H9 (cell line): ENCODE data around the gene AIPL1. TPM values are rescaled to one million over a fixed set of nuclear protein-coding genes. Genes with fewer than 3 reads are reported as not detected.

Source experiments
- DNase-seq: peaks from one replicate; pipeline ENCODE4 v3.0.0-alpha.2; 2017
- H2AFZ ChIP-seq: one replicate; pipeline ENCODE4 v1.6.1; 2013; ENCODE audit warnings: mild to moderate bottlenecking, low read length, control low read depth, moderate library complexity
- H2AK5ac ChIP-seq: 2 replicates; pipeline ENCODE4 v1.6.1; 2013; ENCODE audit warnings: low read length, control low read depth, mixed read lengths; ENCODE audit not compliant: insufficient read length
- H2BK120ac ChIP-seq: one replicate; pipeline ENCODE4 v1.6.1; 2013; ENCODE audit warnings: low read depth, mild to moderate bottlenecking, low read length, control low read depth, inconsistent platforms; ENCODE audit not compliant: poor library complexity, severe bottlenecking
- H2BK12ac ChIP-seq: 2 replicates; pipeline ENCODE4 v1.6.1; 2013; ENCODE audit warnings: low read length, control low read depth, mixed read lengths, low read depth; ENCODE audit not compliant: insufficient read length
- H2BK15ac ChIP-seq: 2 replicates; pipeline ENCODE4 v1.6.1; 2013; ENCODE audit warnings: low read depth, low read length, control low read depth
- H2BK20ac ChIP-seq: one replicate; pipeline ENCODE4 v1.6.1; 2013; ENCODE audit warnings: low read depth, mild to moderate bottlenecking, low read length, control low read depth, inconsistent platforms; ENCODE audit not compliant: poor library complexity, severe bottlenecking
- H2BK5ac ChIP-seq: 2 replicates; pipeline ENCODE4 v1.6.1; 2013; ENCODE audit warnings: low read length, control low read depth, mixed read lengths; ENCODE audit not compliant: insufficient read length
- H3K14ac ChIP-seq: 2 replicates; pipeline ENCODE4 v1.6.1; 2013; ENCODE audit warnings: low read length, control low read depth; ENCODE audit not compliant: insufficient read depth
- H3K18ac ChIP-seq: 2 replicates; pipeline ENCODE4 v1.6.1; 2013; ENCODE audit warnings: low read depth, mild to moderate bottlenecking, mixed read lengths, low read length, control low read depth; ENCODE audit not compliant: insufficient read length
- H3K23ac ChIP-seq: 2 replicates; pipeline ENCODE4 v1.6.1; 2013; ENCODE audit warnings: low read length, control low read depth, mixed read lengths, low read depth; ENCODE audit not compliant: insufficient read length
- H3K23me2 ChIP-seq: 2 replicates; pipeline ENCODE4 v1.6.1; 2013; ENCODE audit warnings: low read depth, mild to moderate bottlenecking, mixed read lengths, low read length, control low read depth; ENCODE audit not compliant: insufficient read length, poor library complexity, severe bottlenecking
- H3K27ac ChIP-seq: 2 replicates; pipeline ENCODE4 v1.5.1; 2013; ENCODE audit warnings: low read length, control low read depth, mixed read lengths, low read depth; ENCODE audit not compliant: insufficient read length
- H3K27me3 ChIP-seq: 2 replicates; pipeline ENCODE4 v1.6.1; 2013; ENCODE audit warnings: low read length, control low read depth, inconsistent platforms; ENCODE audit not compliant: insufficient read depth
- H3K4ac ChIP-seq: 2 replicates; pipeline ENCODE4 v1.6.1; 2013; ENCODE audit warnings: low read depth, mild to moderate bottlenecking, control low read depth, inconsistent platforms, low read length, moderate library complexity
- H3K4me1 ChIP-seq: 2 replicates; pipeline ENCODE4 v1.6.1; 2013; ENCODE audit warnings: low read length, control low read depth, inconsistent platforms; ENCODE audit not compliant: insufficient read depth
- H3K4me2 ChIP-seq: 2 replicates; pipeline ENCODE4 v1.6.1; 2013; ENCODE audit warnings: low read length, control low read depth, mixed read lengths; ENCODE audit not compliant: insufficient read length, insufficient read depth
- H3K56ac ChIP-seq: 2 replicates; pipeline ENCODE4 v1.6.1; 2013; ENCODE audit warnings: low read depth, mild to moderate bottlenecking, mixed read lengths, low read length, control low read depth; ENCODE audit not compliant: insufficient read length
- H3K79me1 ChIP-seq: 2 replicates; pipeline ENCODE4 v1.6.1; 2013; ENCODE audit warnings: low read depth, mild to moderate bottlenecking, moderate library complexity, low read length, control low read depth, inconsistent platforms; ENCODE audit not compliant: insufficient read depth, poor library complexity, severe bottlenecking
- H3K79me2 ChIP-seq: 2 replicates; pipeline ENCODE4 v1.6.1; 2013; ENCODE audit warnings: low read length, control low read depth, inconsistent platforms; ENCODE audit not compliant: insufficient read depth
- H3K9ac ChIP-seq: 2 replicates; pipeline ENCODE4 v1.6.1; 2013; ENCODE audit warnings: low read length, control low read depth, mixed read lengths; ENCODE audit not compliant: insufficient read length; ENCODE audit errors: extremely low read depth
- H3K9me3 ChIP-seq: one replicate; pipeline ENCODE4 v1.6.1; 2013; ENCODE audit warnings: low read depth, low read length, inconsistent platforms; ENCODE audit not compliant: control insufficient read depth
- H3T11ph ChIP-seq: one replicate; pipeline ENCODE4 v1.6.1; 2013; ENCODE audit warnings: mild to moderate bottlenecking, low read length, control low read depth, inconsistent platforms
- H4K20me1 ChIP-seq: one replicate; pipeline ENCODE4 v1.6.1; 2013; ENCODE audit not compliant: control insufficient read depth, insufficient read length, insufficient read depth
- H4K5ac ChIP-seq: 2 replicates; pipeline ENCODE4 v1.6.1; 2013; ENCODE audit warnings: low read depth, mild to moderate bottlenecking, mixed read lengths, low read length, control low read depth; ENCODE audit not compliant: insufficient read length
- H4K8ac ChIP-seq: replicated peaks from 2 replicates; pipeline ENCODE4 v1.6.1; 2013; ENCODE audit warnings: low read length, control low read depth, mixed read lengths, low read depth; ENCODE audit not compliant: insufficient read length
- H4K91ac ChIP-seq: 2 replicates; pipeline ENCODE4 v1.6.1; 2013; ENCODE audit warnings: low read depth, mild to moderate bottlenecking, moderate library complexity, mixed read lengths, low read length, control low read depth; ENCODE audit not compliant: insufficient read length
- H3K27ac Mint-ChIP-seq, 3 experiments: 2 replicates in 2 of 3; 3 replicates in 1 of 3; pipeline ENCODE4 v1.8.0; 2020 to 2021; ENCODE audit warnings: mixed read lengths in 3 of 3, mild to moderate bottlenecking in 1 of 3, moderate library complexity in 1 of 3
- H3K27me3 Mint-ChIP-seq: 2 replicates; pipeline ENCODE4 v1.8.0; 2021; ENCODE audit warnings: low read depth, mild to moderate bottlenecking, moderate library complexity, mixed read lengths
- H3K36me3 Mint-ChIP-seq, 3 experiments: 2 replicates in 2 of 3; 3 replicates in 1 of 3; pipeline ENCODE4 v1.8.0; 2020 to 2021; ENCODE audit warnings: low read depth in 3 of 3, mixed read lengths in 3 of 3; ENCODE audit not compliant: insufficient read depth in 1 of 3
- H3K4me1 Mint-ChIP-seq, 2 experiments: 2 replicates each; pipeline ENCODE4 v1.8.0; 2020; ENCODE audit warnings: mixed read lengths in 2 of 2
- H3K4me3 Mint-ChIP-seq, 2 experiments: 2 replicates in 1 of 2; 3 replicates in 1 of 2; pipeline ENCODE4 v1.8.0; 2020 to 2021; ENCODE audit warnings: mild to moderate bottlenecking in 2 of 2, mixed read lengths in 2 of 2, moderate library complexity in 1 of 2
- H3K9me3 Mint-ChIP-seq, 2 experiments: 2 replicates in 1 of 2; 3 replicates in 1 of 2; pipeline ENCODE4 v1.8.0; 2020; ENCODE audit warnings: mild to moderate bottlenecking in 2 of 2, mixed read lengths in 2 of 2, moderate library complexity in 1 of 2
- WGBS: extraction: QIAGEN DNeasy Blood & Tissue Kit; methylation state at CpG from one replicate; pipeline ENCODE4 v1.1.7; 2013; ENCODE audit warnings: missing lambda C conversion rate, low lambda C conversion rate, mixed read lengths; ENCODE audit not compliant: insufficient read length; ENCODE audit errors: extremely low coverage; 5-methylcytosine and 5-hydroxymethylcytosine counted together
- total RNA-seq: library from RNA; stranded (reverse); gene quantifications from 2 replicates; pipeline ENCODE4 v1.2.1, GENCODE V29; 2021
- TF ChIP-seq, protein P1 (sequence below): fragments of 200-600 bp; sonication (generic); conservative IDR thresholded peaks from 3 replicates; pipeline ENCODE4 v1.8.0; 2021; ENCODE audit warnings: antibody characterized with exemption, mild to moderate bottlenecking

Gene AIPL1
- total RNA-seq, 1 experiment from 2014 or later: 0.57 TPM

GRCh38 chr17:6442775-6443174, 7.9 kb upstream of the AIPL1 start:
- no peak overlapping the region for H4K8ac ChIP-seq
- no peak overlapping the region for H2AFZ ChIP-seq
- H2BK5ac ChIP-seq: no peak overlapping the region
- no peak overlapping the region for H2AK5ac ChIP-seq
- peaks cover 14% of the 10 kb centered on the region for H3K4me1 ChIP-seq
- H3K23ac ChIP-seq: no peak overlapping the region
- Mint-ChIP-seq H3K27me3 (no peaks in the 10 kb centered on the region; the same call in none of the 2 replicates), H3K9me3 (peaks cover 9 to 19% of the 10 kb centered on the region in 2 experiments), H3K36me3 (peaks cover 20 to 48% (median 27%) of the 10 kb centered on the region in 3 experiments), H3K4me1 (peaks cover 64 to 65% of the 10 kb centered on the region in 2 experiments), H3K4me3 (no peak overlapping the region), H3K27ac (no peak overlapping the region)
- no peak overlapping the region for H2BK120ac ChIP-seq
- H3K14ac ChIP-seq: no peak overlapping the region
- H3K9me3 ChIP-seq: no peaks in the 10 kb centered on the region
- TF ChIP-seq, protein P1, sequence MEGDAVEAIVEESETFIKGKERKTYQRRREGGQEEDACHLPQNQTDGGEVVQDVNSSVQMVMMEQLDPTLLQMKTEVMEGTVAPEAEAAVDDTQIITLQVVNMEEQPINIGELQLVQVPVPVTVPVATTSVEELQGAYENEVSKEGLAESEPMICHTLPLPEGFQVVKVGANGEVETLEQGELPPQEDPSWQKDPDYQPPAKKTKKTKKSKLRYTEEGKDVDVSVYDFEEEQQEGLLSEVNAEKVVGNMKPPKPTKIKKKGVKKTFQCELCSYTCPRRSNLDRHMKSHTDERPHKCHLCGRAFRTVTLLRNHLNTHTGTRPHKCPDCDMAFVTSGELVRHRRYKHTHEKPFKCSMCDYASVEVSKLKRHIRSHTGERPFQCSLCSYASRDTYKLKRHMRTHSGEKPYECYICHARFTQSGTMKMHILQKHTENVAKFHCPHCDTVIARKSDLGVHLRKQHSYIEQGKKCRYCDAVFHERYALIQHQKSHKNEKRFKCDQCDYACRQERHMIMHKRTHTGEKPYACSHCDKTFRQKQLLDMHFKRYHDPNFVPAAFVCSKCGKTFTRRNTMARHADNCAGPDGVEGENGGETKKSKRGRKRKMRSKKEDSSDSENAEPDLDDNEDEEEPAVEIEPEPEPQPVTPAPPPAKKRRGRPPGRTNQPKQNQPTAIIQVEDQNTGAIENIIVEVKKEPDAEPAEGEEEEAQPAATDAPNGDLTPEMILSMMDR: no peak
- DNase-seq: no peak
- no peak overlapping the region for H2BK20ac ChIP-seq
- no peak overlapping the region for H3K9ac ChIP-seq
- H3K23me2 ChIP-seq: peaks cover 11% of the 10 kb centered on the region
- peaks cover 16% of the 10 kb centered on the region for H3K79me1 ChIP-seq
- H3T11ph ChIP-seq: no peak overlapping the region
- no peak overlapping the region for H3K4ac ChIP-seq
- no peak overlapping the region for H3K27ac ChIP-seq
- H3K4me2 ChIP-seq: no peak overlapping the region
- H4K20me1 ChIP-seq: no peaks in the 10 kb centered on the region
- no peak overlapping the region for H2BK12ac ChIP-seq
- H3K27me3 ChIP-seq: no peaks in the 10 kb centered on the region
- H4K91ac ChIP-seq: no peak overlapping the region
- no peak overlapping the region for H3K56ac ChIP-seq
- H4K5ac ChIP-seq: no peak overlapping the region
- no peak overlapping the region for H3K18ac ChIP-seq
- no peaks in the 10 kb centered on the region; the same call in 1 of the 2 replicates for H3K79me2 ChIP-seq
- no peak overlapping the region for H2BK15ac ChIP-seq
- no CpG with 5 or more reads among the region's 6 CpGs for WGBS
